Fibroblast of skin of right quadriceps (primary cell): ENCODE data around the gene KCNQ1.
"Not testable (repeated sequence)": the region's sequence is repeated elsewhere in the genome, so short reads cannot be mapped to it uniquely, and the experiment has no call there.

ENCODE experiments used
- DNase-seq: peaks from one replicate; pipeline ENCODE4 v3.0.0-alpha.2; 2013

The KCNQ1 gene

DNA sequence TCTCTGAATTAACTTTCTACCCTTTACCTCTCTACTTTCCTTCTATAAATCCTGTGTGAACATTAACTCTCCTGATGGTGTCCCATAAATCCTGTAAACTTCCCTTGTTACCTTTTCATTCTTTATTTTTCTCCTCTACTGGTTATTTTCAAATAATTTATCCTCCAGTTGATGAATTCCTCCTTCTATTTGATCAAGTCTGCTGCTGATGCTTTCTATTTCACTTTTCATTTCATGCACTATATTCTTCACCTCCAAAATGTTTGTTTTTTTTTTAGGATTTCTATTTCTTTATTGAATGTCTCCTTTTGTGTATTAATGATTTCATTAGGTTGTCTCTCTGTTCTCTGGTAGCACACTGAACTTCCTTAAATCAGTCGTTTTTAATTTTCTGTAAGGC is 186.4 kb downstream of the KCNQ1 start:
- no peak for DNase-seq

DNA sequence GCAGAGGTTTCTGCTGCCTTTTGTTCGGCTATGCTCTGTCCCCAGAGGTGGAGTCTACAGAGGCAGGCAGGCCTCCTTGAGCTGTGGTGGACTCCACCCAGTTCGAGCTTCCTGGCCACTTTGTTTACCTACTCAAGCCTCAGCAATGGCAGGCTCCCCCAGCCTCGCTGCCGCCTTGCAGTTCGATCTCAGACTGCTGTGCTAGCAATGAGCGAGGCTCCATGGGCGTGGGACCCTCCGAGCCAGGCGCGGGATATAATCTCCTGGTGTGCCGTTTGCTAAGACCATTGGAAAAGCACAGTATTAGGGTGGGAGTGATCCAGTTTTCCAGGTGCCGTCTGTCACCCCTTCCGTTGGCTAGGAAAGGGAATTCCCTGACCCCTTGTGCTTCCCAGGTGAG is 195.0 kb downstream of the KCNQ1 start:
- not testable (repeated sequence) for DNase-seq

- DNase-seq: no peak
These were observed 196.8 kb downstream of the KCNQ1 start for GRCh38 chr11:2641623-2642022.

DNA sequence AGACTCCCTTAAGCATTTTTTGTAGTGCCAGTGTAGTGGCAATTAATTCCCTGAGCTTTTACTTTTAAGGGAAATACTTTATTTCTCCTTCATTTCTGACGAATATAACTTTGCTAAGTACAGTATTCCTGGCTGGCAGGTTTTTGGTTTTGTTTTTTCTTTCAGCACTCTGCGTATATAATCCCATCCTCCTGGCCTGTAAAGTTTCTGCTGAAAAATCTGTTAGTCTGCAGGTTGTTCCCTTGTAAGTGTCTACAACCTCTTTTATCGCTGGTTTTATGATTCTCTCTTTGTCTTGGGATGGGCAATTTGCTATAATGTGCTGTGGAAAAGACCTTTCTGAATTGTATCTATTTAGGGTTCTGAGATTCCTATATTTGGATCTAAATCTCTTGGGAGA is 198.9 kb downstream of the KCNQ1 start:
- no peak for DNase-seq

DNA sequence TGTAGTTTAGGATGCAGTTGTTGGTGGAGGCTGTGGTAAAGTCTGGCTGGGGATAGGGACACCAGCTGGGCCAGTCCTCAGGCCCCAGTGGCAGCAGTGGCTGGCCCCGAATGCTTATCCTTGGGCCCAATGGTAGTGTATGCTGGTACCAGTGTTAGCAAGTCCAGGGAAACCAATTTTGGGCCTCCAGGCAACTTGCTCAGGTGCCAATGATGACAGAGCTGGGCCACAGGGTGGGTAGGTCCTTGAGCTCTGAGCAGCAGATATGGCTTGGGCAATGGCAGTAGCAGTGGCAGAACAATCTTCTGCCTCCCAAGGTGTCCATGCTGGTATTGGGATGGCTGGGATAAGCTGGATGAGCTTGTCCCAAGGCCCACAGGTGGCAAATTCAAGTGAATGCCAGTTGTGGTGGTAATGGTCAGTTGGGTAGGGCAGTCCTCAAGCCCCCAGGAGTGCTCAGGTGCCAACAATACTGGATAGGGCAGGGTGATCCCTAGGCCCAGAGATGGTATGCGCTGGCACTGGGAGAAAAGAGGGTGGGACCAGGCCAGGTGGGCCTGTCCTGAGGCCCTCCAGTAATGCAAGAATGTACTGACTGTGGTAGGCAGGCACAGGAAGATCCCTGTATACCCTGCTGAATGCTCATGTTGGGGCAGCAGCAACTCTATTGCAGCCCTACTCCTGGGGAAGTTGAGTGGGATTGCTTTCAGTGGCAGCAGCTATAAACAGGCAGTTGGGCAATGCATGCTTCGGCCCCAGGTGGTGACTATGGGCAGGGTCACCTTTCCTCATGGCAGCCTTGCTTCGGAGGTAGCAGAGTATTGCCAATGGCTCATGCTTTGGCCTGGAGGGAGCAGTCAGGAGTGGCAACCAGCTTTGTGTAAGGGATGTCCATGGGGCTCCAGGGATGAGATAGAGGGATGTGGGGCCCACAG is 200.3 kb downstream of the KCNQ1 start:
- DNase-seq: no peak

DNA sequence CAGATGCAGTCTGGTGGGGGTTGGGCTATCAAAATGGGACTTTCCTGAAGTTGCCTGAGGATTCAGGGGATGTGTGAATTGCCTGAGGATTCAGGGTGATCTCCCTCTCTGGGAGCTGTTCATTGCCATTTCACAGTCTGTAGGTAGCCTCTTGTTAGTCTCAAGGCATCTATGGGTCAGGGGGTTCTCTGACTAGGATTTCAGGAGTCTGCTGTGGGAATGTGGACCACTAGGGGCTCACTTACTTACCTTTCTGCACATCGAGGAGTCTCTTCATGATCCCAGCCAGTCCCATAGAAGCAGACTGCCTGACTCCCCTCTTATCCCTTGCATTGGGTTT is 200.9 kb downstream of the KCNQ1 start:
- no peak for DNase-seq

GRCh38 chr11:2647167-2647566 is 202.4 kb downstream of the KCNQ1 start:
- DNase-seq: no peak

- no peak for DNase-seq
These were observed 203.1 kb downstream of the KCNQ1 start for GRCh38 chr11:2647953-2648352.

DNA sequence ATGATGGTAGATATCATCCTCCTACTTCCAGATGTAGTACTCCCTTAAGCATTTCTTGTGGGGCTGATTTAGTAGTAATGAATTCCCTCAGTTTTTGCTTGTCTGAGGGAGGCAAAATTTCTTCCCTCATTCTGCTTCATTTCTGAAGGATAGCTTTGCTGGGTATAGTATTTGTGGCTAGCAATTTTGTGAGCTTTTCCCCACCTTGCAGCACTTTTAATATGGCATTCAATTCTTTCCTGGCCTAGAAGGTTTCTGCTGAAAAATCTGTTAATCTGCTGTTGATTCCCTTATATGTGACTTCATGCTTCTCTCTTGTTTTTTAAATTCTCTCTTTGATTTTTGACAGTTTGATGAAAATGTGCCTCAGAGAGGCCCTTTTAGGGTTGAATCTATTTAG is 204.6 kb downstream of the KCNQ1 start:
- DNase-seq: no peak

- DNase-seq: no peak
These were observed 205.0 kb downstream of the KCNQ1 start for GRCh38 chr11:2649848-2650247.

- DNase-seq: no peak
These were observed 205.6 kb downstream of the KCNQ1 start for GRCh38 chr11:2650343-2650867.

DNA sequence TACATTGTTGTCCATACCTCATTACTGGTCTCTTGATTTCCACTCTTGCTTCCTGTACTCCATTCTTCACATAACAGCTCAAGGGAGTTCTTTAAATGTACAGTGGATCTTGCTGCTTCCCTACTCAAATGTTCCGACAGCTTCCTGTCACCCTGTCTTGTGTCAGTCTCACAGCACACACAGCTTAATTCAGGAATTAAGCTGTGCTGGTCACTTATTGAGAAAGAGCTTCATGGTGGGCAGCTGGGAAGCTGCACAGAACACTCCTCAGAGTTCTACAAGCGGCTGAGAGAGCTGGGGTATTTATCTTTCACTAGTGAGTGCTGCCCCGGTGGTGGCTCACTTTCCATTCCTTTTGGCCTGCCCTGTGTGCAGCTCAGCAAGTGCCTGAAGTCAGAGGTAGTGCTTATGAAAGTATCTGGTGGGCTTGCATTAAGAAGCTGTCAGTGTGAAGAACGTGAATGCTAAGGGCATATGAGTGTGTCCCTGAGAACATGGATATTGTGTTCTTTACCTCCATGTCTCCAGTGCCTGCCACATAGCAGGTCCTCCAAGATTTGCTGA is 206.3 kb downstream of the KCNQ1 start:
- DNase-seq: no peak

DNA sequence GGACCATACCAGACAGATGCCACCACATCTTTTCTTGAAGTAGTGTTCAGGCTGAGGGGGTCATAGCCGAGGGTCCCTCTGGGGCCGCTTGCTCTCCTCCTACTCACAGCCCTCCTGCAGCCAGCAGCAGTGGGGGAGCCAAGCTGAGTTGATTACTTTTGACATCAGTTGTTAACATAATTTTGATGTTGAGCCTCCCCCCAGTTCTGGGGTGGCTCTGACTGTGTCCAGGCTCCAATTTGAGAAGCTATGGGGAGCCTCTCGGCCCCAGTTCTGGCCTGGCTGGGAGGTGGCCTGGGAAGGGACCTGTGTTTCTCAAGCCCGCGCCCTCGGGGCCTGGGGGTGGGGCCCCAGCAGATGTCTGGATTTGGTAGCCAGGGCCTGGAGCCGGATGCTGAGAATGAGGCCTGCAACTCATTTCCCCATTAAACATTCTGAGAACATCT is 207.0 kb downstream of the KCNQ1 start:
- DNase-seq: no peak

- no peak for DNase-seq
These were observed 207.8 kb downstream of the KCNQ1 start for GRCh38 chr11:2652333-2653197.

DNA sequence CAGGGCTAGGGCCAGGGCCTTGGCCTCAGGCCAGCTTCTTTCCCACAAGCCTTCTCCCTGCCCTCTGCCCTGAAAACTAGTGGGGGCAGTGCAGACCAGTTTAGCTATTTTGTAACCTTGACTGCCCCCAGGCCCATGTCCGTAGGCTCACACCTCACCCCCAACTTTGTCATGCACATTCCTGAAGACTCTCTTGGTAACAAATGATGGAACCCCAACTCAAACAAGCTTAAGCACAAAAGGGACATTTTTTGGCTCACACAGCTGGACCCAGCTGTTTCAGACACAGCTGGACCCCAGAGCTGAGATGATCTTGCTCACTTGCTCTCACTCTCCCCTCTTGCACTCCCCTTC is 208.4 kb downstream of the KCNQ1 start:
- no peak for DNase-seq

GRCh38 chr11:2653930-2654739 is 209.3 kb downstream of the KCNQ1 start:
- no peak for DNase-seq

- DNase-seq: no peak
These were observed 210.4 kb downstream of the KCNQ1 start for GRCh38 chr11:2655016-2655719.

DNA sequence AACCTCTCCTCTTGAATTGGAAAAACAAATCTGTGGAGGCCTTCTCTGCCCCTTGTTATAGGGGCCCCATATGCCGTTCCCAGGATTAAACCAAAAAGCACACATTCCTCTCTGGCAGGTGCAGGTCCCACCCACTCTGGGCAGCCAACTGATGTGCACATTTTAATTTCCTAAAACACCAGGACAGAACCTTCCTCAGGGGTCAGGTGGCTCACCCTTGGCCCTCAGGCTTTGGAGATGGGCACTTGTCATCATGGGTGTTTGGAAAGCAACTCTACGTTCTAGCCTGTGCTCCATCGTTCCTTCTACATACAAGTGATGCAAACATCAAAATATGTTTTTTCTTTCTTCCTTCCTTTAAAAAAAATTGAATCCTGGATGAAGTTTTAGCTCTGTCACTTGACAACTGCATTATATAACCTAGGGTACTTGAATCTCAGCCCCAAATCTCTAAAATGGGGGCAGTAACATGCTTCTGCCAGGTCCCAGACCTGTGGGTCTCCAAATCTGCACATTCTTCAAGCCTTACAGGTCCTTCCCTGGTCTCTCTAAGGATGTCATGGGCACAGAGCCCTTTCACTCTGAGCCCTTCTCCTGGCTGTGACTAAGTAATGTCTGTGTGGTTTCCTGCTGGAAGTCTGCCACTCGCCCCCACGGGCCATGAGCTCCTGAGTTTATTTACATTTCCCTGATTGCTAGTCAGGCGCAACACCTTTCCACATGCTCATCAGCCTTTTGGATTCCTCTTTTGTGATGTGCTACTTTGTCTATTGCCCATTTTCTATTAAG is 211.2 kb downstream of the KCNQ1 start:
- peak; percentile 48 for DNase-seq

GRCh38 chr11:2656859-2657258 is 212.1 kb downstream of the KCNQ1 start:
- DNase-seq: no peak

DNA sequence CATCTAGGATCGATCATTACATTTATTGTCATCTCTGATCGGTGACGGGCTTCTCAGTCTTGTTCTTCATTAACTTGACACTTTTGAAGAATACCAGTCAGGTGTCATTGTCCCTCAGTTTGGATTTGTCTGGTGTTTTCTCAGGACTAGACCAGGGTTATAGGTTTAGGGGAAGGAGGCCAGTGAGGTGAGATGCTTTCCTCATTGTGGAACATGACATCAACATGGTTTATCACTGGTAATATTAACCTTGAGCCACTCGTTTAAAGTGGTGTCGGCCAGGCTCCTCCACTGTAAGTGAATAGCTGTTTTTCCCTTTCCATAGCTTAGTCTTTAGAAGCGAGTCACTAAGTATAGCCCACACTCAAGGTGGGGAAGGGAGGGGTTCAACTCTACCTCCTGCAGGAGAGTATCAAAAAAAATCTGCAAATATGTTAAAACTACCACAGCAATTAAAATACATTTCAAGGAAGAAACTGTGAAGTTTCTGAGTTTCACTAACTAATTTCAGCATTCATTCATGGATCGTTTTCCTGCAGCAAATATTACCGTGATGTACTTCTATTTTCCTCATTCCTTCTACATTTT is 213.0 kb downstream of the KCNQ1 start:
- no peak for DNase-seq
